Adipose tissue (tissue), 3 donors: ENCODE measurements around the gene SAMD4A. TPM values are rescaled to one million over a fixed set of nuclear protein-coding genes. Genes with fewer than 3 reads are reported as not detected.

Experiments
- H3K27ac ChIP-seq: one replicate; pipeline ENCODE4 v1.5.1; 2013; ENCODE audit warnings: low read depth, low read length
- WGBS, 3 donors: extraction: QIAGEN DNeasy Blood & Tissue Kit; methylation state at CpG; one replicate each; pipeline ENCODE4 v1.1.7; 2013; 5-methylcytosine and 5-hydroxymethylcytosine counted together
- polyA plus RNA-seq, 3 donors: library from polyadenylated mRNA; stranded (reverse); fragments of 200-250 nt; gene quantifications; one replicate each; pipeline ENCODE4 v1.2.3, GENCODE V29; 2013
- donor health status: healthy with polysubstance abuse.
- donor health status: Bipolar disorder and iron deficiency.
- donor health status: healthy.

The SAMD4A gene
- polyA plus RNA-seq, 3 donors: 2.5 to 23.8 (median 11.9) TPM

- WGBS, 3 donors: 92 to 98% (median 92%) methylated on average over 8 of the region's 8 CpGs
- H3K27ac ChIP-seq: no peak overlapping the region
These were observed 100.8 kb downstream of the SAMD4A start for GRCh38 chr14:54667764-54668163.

- no peak overlapping the region for H3K27ac ChIP-seq
- 74 to 82% (median 76%) methylated on average over 20 of the region's 20 CpGs for WGBS, 3 donors
These were observed 103.0 kb downstream of the SAMD4A start for GRCh38 chr14:54669721-54670561.

- WGBS, 3 donors: 74 to 95% (median 94%) methylated on average over 4 of the region's 4 CpGs
- H3K27ac ChIP-seq: no peak overlapping the region
These were observed 104.6 kb downstream of the SAMD4A start for GRCh38 chr14:54671537-54671936.

DNA sequence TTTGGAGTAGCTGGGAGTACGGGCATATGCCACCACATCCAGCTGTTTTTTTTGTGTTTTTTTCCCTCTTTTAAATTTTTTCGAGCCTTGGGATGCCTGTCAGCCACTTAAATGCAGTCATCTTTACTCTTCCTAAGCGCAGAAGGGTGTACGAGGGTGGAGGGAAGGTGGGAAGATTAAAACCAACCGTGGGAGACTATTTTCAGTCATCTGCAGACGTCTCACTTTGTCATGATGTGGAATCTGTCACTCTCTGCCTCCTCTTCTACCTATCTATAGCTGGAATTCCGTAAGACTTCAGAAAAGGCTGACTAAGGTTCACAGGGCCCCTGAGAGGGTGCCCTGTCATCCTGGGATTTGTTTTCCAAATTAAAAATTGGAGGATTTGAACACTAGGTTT, 105.3 kb downstream of the SAMD4A start:
- 85 to 93% (median 89%) methylated on average over 7 of the region's 7 CpGs for WGBS, 3 donors
- H3K27ac ChIP-seq: no peak overlapping the region

- no peak overlapping the region for H3K27ac ChIP-seq
These were observed 105.8 kb downstream of the SAMD4A start for GRCh38 chr14:54672688-54673087.

GRCh38 chr14:54673193-54674045, 106.5 kb downstream of the SAMD4A start:
- no peak overlapping the region for H3K27ac ChIP-seq
- 67 to 80% (median 69%) methylated on average over 13 of the region's 13 CpGs for WGBS, 3 donors

More at GRCh38 chr14:54672688-54673087, 105.8 kb downstream of the SAMD4A start:
- WGBS, 3 donors: 71 to 77% (median 73%) methylated on average over 5 of the region's 5 CpGs

DNA sequence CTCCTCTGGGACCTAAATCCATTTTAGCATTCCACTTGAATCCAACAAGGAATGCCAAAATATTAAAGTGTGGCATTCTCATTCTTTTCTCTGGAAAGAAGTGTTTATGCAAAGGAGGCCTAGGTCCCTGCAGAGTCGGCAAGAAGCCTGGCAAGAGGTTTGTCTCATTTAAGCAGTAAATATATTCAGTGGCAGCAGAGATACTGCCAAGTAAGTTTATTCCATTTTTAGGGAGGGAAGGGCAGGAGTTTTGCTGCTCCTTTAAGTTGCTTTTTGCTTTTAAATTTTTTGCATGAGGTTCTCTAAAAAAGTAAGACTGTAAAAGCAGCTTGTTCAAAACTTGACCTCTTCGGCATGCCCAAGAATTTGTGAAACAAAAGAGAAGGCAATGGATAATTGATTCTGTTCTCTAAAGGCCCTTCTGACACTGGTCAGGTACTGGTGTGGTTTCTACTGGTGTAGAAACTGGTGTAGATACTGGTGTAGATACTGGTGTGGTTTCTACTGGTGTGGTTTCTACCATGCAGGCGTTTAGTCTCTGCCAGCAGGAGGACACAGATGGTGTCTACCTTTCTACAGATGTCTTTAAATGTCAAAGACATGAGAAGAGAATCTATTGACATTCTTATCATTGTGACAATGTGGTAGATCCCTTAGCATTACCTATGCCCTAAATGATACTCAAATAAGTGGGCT, 107.3 kb downstream of the SAMD4A start:
- no peak overlapping the region for H3K27ac ChIP-seq
- WGBS, 3 donors: 48 to 75% (median 56%) methylated on average over 3 of the region's 3 CpGs

DNA sequence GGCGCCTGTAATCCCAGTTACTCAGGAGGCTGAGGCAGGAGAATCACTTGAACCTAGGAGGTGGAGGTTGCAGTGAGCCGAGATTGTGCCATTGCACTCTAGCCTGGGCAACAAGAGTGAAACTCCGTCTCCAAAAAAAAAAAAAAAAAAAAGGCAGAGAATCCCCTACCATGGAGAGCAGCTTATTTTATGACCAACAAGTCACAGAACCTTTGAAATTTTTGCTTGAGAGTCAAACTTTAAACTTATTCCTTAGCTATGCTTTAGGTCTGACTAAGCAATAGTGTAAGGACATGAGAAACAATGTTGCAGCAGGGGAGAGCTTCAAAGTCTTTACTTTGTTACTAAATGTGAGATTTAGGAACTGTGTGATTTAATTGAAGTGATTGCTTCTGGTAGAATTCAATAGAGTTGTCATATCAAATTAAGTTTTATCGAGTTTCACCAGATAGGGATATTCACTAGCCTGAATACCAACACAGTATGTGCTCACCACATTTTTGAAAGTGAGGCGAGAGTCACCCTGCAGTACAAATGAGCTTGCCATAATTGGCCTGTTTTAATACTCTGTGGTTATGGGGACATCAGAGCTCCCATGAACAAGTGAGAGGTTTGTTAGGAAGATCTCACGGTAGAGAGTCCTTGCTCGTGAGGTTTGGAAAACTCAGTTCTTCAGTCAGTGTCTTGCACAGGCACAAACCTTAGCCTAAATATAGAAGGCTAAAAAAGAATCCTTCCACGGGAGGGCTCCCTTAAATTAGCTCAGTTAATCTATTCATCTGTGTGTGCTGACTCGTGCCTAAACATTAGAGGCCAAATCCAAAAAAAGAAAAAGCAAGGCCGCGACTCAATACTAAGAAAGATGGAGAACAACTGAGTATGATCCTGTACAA, 108.6 kb downstream of the SAMD4A start:
- WGBS, 3 donors: 84 to 86% (median 86%) methylated on average over 8 to 9 of the region's 11 CpGs
- no peak overlapping the region for H3K27ac ChIP-seq

- 40 to 56% (median 44%) methylated on average over 11 of the region's 11 CpGs for WGBS, 3 donors
- H3K27ac ChIP-seq: peak overlapping the region; percentile 93
These were observed 110.1 kb downstream of the SAMD4A start for GRCh38 chr14:54676812-54677708.

- 80 to 89% (median 80%) methylated on average over 6 of the region's 6 CpGs for WGBS, 3 donors
- H3K27ac ChIP-seq: no peak overlapping the region
These were observed 113.7 kb downstream of the SAMD4A start for GRCh38 chr14:54680651-54681050.

GRCh38 chr14:54681811-54682261, 114.9 kb downstream of the SAMD4A start:
- H3K27ac ChIP-seq: no peak overlapping the region
- WGBS, 3 donors: 66 to 84% (median 77%) methylated on average over 4 of the region's 4 CpGs

DNA sequence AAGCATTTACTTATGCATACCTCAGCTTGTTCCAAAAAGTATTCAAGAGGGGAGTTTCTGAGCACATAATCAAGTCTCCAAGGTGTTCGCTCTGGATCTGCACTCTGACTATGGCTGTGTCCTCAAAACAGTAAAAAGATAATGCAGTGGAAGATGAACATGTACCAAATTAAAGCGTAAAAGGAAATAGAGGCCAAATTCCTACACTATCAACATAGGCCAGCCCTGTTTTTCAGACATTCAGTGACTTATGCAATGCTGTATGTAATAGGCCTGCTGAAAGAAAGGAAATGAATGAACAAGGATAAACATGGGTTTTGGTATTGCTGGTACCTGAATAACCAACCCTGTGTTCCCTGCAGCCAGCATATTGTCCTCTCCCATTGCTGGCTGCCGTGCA, 115.7 kb downstream of the SAMD4A start:
- no peak overlapping the region for H3K27ac ChIP-seq
- 84 to 96% (median 92%) methylated on average over 3 of the region's 3 CpGs for WGBS, 3 donors

DNA sequence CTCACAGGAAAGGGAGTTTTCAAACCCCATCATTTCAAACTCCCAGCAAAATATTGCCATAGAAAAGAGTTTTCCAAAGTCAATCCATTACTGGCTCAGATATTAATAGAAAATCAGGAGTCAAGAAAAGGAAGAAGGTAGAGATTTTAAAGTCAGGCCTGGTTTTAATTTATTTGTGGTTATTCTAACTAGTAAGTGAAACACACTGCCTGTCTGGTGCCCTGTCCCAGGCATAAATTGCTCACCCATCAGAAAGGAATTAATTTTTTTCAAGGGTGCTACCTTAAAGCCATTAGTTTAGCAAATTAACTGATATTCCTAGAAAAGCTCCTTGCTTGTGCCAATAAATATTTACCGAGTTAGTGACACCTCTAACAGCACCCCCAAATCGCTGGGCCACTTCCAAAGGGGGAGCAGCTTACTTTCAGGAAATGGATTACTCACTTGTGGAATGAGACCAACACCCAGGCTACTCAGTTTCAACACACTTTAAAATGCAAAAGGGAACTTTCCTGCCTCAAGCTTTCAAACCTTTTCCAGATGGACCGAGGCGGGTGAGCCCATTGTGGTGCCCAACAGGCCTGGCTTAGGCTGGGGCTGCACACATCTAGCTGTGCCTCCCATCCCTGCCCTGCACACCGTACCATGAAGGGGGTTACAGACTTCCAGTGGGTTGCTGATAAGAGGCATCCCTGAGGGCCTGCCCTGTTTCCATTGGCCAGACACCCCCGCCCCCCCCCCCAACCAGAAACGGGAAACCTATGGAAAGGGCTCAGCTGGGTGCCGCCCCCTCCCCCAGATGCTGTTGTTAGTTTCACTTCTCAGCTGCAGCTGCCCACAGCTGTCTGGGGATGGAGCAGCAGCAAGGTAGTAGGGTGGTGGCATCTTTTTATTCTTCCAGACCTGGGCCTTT, 117.2 kb downstream of the SAMD4A start:
- peak overlapping the region; percentile 60 for H3K27ac ChIP-seq
- 29 to 64% (median 42%) methylated on average over 8 of the region's 8 CpGs for WGBS, 3 donors

- WGBS, 3 donors: 67 to 95% (median 81%) methylated on average over 4 of the region's 4 CpGs
- peak overlapping the region; percentile 89 for H3K27ac ChIP-seq
These were observed 118.4 kb downstream of the SAMD4A start for GRCh38 chr14:54685286-54685845.

DNA sequence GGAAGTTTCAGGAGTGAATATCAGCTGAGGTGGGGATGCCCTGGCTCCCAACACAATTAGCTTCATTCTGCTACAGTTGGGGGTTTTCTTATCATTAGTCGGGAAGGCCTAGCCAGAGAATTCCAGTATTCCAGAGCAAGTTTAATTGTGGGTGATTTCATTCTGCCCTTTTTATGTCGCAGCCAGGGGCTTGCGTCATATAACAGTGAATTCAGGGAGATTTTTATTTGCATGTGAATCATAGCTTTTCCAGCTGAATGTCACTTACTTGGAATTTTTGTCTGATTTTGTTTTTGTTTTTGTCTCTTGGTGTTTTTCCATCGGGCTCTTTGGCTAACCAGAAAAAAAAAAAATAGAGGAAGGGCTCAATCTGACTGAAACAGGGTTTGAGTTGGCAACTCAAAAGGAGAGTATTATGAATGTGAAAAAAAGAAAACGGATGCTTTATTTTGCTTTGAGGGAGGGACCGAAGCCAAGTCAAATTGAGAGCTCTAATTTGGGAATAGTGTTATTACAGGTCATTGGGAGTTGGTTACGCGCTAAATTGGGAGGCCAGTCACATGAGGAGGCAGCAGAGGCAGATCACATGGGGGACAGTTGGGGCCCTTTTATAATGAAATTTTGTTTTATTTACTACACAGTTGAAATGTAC, 119.4 kb downstream of the SAMD4A start:
- WGBS, 3 donors: 43 to 77% (median 44%) methylated on average over 8 of the region's 8 CpGs
- H3K27ac ChIP-seq: peak overlapping the region; percentile 89
